A549 treated with Hydrocortisone at 1 μM for 4 hours (cell line): Measurements from ENCODE around the gene TRIM22. TPM values are rescaled to one million over a fixed set of nuclear protein-coding genes. Genes with fewer than 3 reads are reported as not detected.

ENCODE experiments used
- total RNA-seq: library from RNA; stranded (reverse); fragments of 200-300 nt; extraction: Qiagen RNA extraction; gene quantifications from 5 replicates; pipeline ENCODE4 v1.2.3, GENCODE V29; 2022

TRIM22 gene
- 0.61 to 1.2 TPM (median 0.67 TPM) in 5 replicates for total RNA-seq

GRCh38 chr11:5689551-5689983 is at the start of gene TRIM22:
TSS of gene TRIM22 (plus strand) at chr11:5689790. CDS start at chr11:5696233, 6,443 bp downstream.

GRCh38 chr11:5684646-5685362 is 4.8 kb upstream of the TRIM22 start, which contains the start of gene TRIM5:
TSS of gene TRIM5 (minus strand) at chr11:5685074. CDS start at chr11:5680177, 4,897 bp downstream.

GRCh38 chr11:5736396-5736795 is 46.8 kb downstream of the TRIM22 start, which contains the start of gene OR56B1:
TSS of gene OR56B1 (plus strand) at chr11:5736448. CDS start at chr11:5736517, 69 bp downstream.

GRCh38 chr11:5753943-5754342 is 64.4 kb downstream of the TRIM22 start, which contains the start of gene OR52N4:
TSS of gene OR52N4 (plus strand) at chr11:5754243. CDS start at chr11:5754741, 498 bp downstream.

Other genes starting within 250 kb of the TRIM22 start
- not detected in 5 replicates for gene OR51I1, start 248.3 kb upstream of the TRIM22 start, total RNA-seq
- not detected in 5 replicates for gene OR51I2, start 240.5 kb upstream of the TRIM22 start, total RNA-seq
- gene OR52D1, start 201.1 kb upstream of the TRIM22 start, total RNA-seq: not detected in 5 replicates
- not detected in 5 replicates for gene UBQLN3, start 179.8 kb upstream of the TRIM22 start, total RNA-seq
- not detected in 5 replicates for gene UBQLNL, start 173.1 kb upstream of the TRIM22 start, total RNA-seq
- not detected in 5 replicates for gene OR52H1, start 141.2 kb upstream of the TRIM22 start, total RNA-seq
- gene OR52B6, start 108.9 kb upstream of the TRIM22 start, total RNA-seq: not detected in 5 replicates
- 6.3 to 10.1 TPM (median 8.4 TPM) in 5 replicates for gene TRIM6, start 93.2 kb upstream of the TRIM22 start, total RNA-seq
- gene TRIM34, start 64.8 kb upstream of the TRIM22 start, total RNA-seq: 2.6 to 4.0 TPM (median 3.2 TPM) in 5 replicates
- 8.9 to 12.4 TPM (median 9.6 TPM) in 5 replicates for gene TRIM5, start 4.7 kb upstream of the TRIM22 start, total RNA-seq
- gene OR56B1, start 46.7 kb downstream of the TRIM22 start, total RNA-seq: not detected in 5 replicates
- gene OR52N4, start 64.5 kb downstream of the TRIM22 start, total RNA-seq: not detected in 5 replicates
- gene OR52N5, start 93.6 kb downstream of the TRIM22 start, total RNA-seq: not detected in 5 replicates
- gene OR52N1, start 101.5 kb downstream of the TRIM22 start, total RNA-seq: not detected in 5 replicates
- gene OR52N2, start 119.1 kb downstream of the TRIM22 start, total RNA-seq: not detected in 5 replicates
- gene OR52E6, start 152.1 kb downstream of the TRIM22 start, total RNA-seq: not detected in 5 replicates
- gene OR52E8, start 167.9 kb downstream of the TRIM22 start, total RNA-seq: not detected in 5 replicates
- not detected in 5 replicates for gene OR52E4, start 190.8 kb downstream of the TRIM22 start, total RNA-seq
- not detected in 5 replicates for gene OR52E5, start 203.4 kb downstream of the TRIM22 start, total RNA-seq